ENCODE results near the gene SYT3.

The SYT3 gene

GRCh38 chr19:50658441-50659317, 19.0 kb upstream of the SYT3 start (continued):
- TF ChIP-seq ZNF366 (tag by site-specific recombination; conservative IDR thresholded peaks at IDR 0.05), result peak; percentile 99
- TF ChIP-seq REST (tag by site-specific recombination; IDR thresholded peaks at IDR 0.05), result no peak
- TF ChIP-seq ZNF548 (tag by site-specific recombination; IDR thresholded peaks at IDR 0.05), result no peak
- TF ChIP-seq ZBTB10 (tag by site-specific recombination; IDR thresholded peaks at IDR 0.05), result peak; percentile 58
- TF ChIP-seq MZF1 (tag by site-specific recombination; IDR thresholded peaks at IDR 0.05; ENCODE audit: borderline replicate concordance), result peak; percentile 45; the same call in 1 of the 2 replicates
- TF ChIP-seq ZFP41 (tag by site-specific recombination; IDR thresholded peaks at IDR 0.05; ENCODE audit: borderline replicate concordance), result 0 out of 2 replicates have a peak, but pooled peaks have one; percentile 39
- peak; percentile 78; the same call in 1 of the 2 replicates for TF ChIP-seq ZNF792 (tag by site-specific recombination; IDR thresholded peaks at IDR 0.05)
- TF ChIP-seq ZNF37A (tag by site-specific recombination; IDR thresholded peaks at IDR 0.05), result no peak
- TF ChIP-seq ZNF157 (tag by site-specific recombination; IDR thresholded peaks at IDR 0.05), result no peak
- TF ChIP-seq ZFP37 (tag by site-specific recombination; IDR thresholded peaks at IDR 0.05), result peak; percentile 99
- no peak for TF ChIP-seq ZNF707 (tag by site-specific recombination; IDR thresholded peaks at IDR 0.05)
- TF ChIP-seq TRIM28 (IDR thresholded peaks at IDR 0.05; ENCODE audit: borderline replicate concordance, low read length), result no peak
- no peak for TF ChIP-seq ZFP3 (tag by site-specific recombination; IDR thresholded peaks at IDR 0.05; ENCODE audit: low read depth)
- no peak for TF ChIP-seq ZNF488 (tag by site-specific recombination; IDR thresholded peaks at IDR 0.05)
- TF ChIP-seq ZNF394 (tag by site-specific recombination; IDR thresholded peaks at IDR 0.05; ENCODE audit: borderline replicate concordance), result peak; percentile 40; the same call in 1 of the 2 replicates
- TF ChIP-seq ZNF596 (tag by site-specific recombination; IDR thresholded peaks at IDR 0.05), result no peak
- peak; percentile 51; the same call in 1 of the 2 replicates for TF ChIP-seq WT1 (tag by site-specific recombination; IDR thresholded peaks at IDR 0.05)
- peak; percentile 61; the same call in 1 of the 2 replicates for TF ChIP-seq ZSCAN5A (tag by site-specific recombination; IDR thresholded peaks at IDR 0.05)
- no peak for TF ChIP-seq GLI2 (tag by site-specific recombination; IDR thresholded peaks at IDR 0.05; ENCODE audit: borderline replicate concordance, low read depth)
- TF ChIP-seq ZNF600 (tag by site-specific recombination; IDR thresholded peaks at IDR 0.05), result peak; percentile 93
- no peak for TF ChIP-seq ZNF521 (tag by site-specific recombination; IDR thresholded peaks at IDR 0.05)
- TF ChIP-seq HOXC10 (CRISPR knock-in tag; IDR thresholded peaks at IDR 0.05), result no peak
- TF ChIP-seq ZNF16 (tag by site-specific recombination; IDR thresholded peaks at IDR 0.05; ENCODE audit: low read depth), result no peak
- TF ChIP-seq ZNF660 (tag by site-specific recombination; IDR thresholded peaks at IDR 0.05), result peak; percentile 59; the same call in 1 of the 2 replicates
- peak; percentile 97 for TF ChIP-seq ZBTB17 (tag by site-specific recombination; IDR thresholded peaks at IDR 0.05)
- TF ChIP-seq ZXDB (tag by site-specific recombination; IDR thresholded peaks at IDR 0.05), result peak; percentile 84
- TF ChIP-seq YY2 (tag by site-specific recombination; IDR thresholded peaks at IDR 0.05), result peak; percentile 41; the same call in 1 of the 2 replicates
- TF ChIP-seq ZNF76 (tag by site-specific recombination; IDR thresholded peaks at IDR 0.05; ENCODE audit: borderline replicate concordance, low read depth), result no peak
- peak; percentile 61 for TF ChIP-seq CTCF (tag by site-specific recombination; IDR thresholded peaks at IDR 0.05)
- no peak for TF ChIP-seq ZNF112 (tag by site-specific recombination; IDR thresholded peaks at IDR 0.05)

Measured in HEK293 (cell line).